Erythroblast (primary cell): ENCODE data around the gene DNAJC24.

Source experiments
- GATA1 ChIP-seq: IDR thresholded peaks from 2 replicates; pipeline ENCODE4 v1.6.1; 2011; ENCODE audit warnings: low read depth, mild to moderate bottlenecking, control low read depth, low read length, moderate library complexity
- POLR2A ChIP-seq: IDR thresholded peaks from 2 replicates; pipeline ENCODE4 v1.6.1; 2011; ENCODE audit warnings: mild to moderate bottlenecking, low read length

DNA sequence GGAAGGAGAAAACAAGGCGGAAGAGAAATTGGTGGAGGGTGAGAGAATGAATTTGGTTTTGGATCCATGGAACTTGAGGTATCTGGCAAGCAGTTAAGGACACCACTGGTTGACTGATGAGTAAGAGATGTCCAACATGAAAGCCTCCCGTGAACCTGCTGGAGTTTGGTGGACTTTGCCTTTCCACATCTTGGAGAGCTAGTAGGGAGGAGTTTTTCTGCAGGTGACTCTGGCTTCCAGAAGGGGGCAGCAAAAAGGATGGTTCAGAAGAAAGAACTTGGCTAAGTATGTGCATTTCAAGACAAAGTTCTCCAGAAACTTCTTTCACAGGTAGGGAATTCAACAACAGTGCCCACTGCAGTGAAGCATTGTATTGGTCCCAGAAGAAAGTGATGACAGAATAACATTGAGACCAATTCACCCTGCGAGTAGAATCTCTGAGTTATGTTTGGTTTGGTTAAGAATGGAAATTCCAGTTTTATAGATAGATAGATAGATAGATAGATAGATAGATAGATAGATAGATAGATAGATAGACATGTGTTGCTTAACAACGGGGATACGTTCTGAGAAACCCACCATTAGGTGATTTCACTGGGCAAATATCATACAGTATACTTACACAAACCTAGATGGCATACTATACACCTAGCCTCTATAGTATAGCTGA is 28.6 kb upstream of the DNAJC24 start:
- TF ChIP-seq GATA1 (no peak), POLR2A (no peak)
